Mesothelial cell of epicardium (in vitro differentiated cells): Measurements from ENCODE around the gene PRKG1. TPM values are rescaled to one million over a fixed set of nuclear protein-coding genes. Genes with fewer than 3 reads are reported as not detected.
A peak's percentile ranks its signal among the peaks of the same experiment; 100 is the strongest.
"Not testable (repeated sequence)": the region's sequence is repeated elsewhere in the genome, so short reads cannot be mapped to it uniquely, and the experiment has no call there.

Experiments used
- DNase-seq, 2 experiments: peaks; one replicate each; pipeline ENCODE4 v3.0.0; 2021; ENCODE audit warnings: low spot score in 2 of 2; ENCODE audit not compliant: unreplicated experiment in 2 of 2
- H3K27ac Mint-ChIP-seq: 2 replicates; pipeline ENCODE4 v1.8.0; 2021; ENCODE audit warnings: mixed read lengths
- H3K27me3 Mint-ChIP-seq: 2 replicates; pipeline ENCODE4 v1.8.0; 2021; ENCODE audit warnings: low read depth, mixed read lengths
- H3K36me3 Mint-ChIP-seq: 2 replicates; pipeline ENCODE4 v1.8.0; 2021; ENCODE audit warnings: mixed read lengths
- H3K4me1 Mint-ChIP-seq: 2 replicates; pipeline ENCODE4 v1.8.0; 2021; ENCODE audit warnings: mixed read lengths
- H3K4me3 Mint-ChIP-seq: 2 replicates; pipeline ENCODE4 v1.8.0; 2021; ENCODE audit warnings: mild to moderate bottlenecking, moderate library complexity, mixed read lengths
- H3K9me3 Mint-ChIP-seq: 2 replicates; pipeline ENCODE4 v1.8.0; 2021; ENCODE audit warnings: mixed read lengths
- CTCF ChIP-seq: fragments of 200-600 bp; sonication (generic); IDR thresholded peaks from one replicate; pipeline ENCODE4 v1.5.0; 2021; ENCODE audit warnings: antibody characterized with exemption; ENCODE audit not compliant: unreplicated experiment
- total RNA-seq: library from RNA; stranded (reverse); gene quantifications from 3 replicates; pipeline ENCODE4 v1.2.1, GENCODE V29; 2021

Gene PRKG1
- total RNA-seq, 1 donor from 2014 or later = 37.0 TPM

- no peak overlapping the region for H3K4me3 Mint-ChIP-seq
- H3K27ac Mint-ChIP-seq = no peak overlapping the region
- no peaks in the 10 kb centered on the region for H3K4me1 Mint-ChIP-seq
- H3K27me3 Mint-ChIP-seq = no peaks in the 10 kb centered on the region
- TF ChIP-seq CTCF = no peak
- peaks cover 23% of the 10 kb centered on the region for H3K36me3 Mint-ChIP-seq
- peaks cover 17% of the 10 kb centered on the region for H3K9me3 Mint-ChIP-seq
- no peak for DNase-seq
Measured at GRCh38 chr10:51273574-51273973, 199.3 kb downstream of the PRKG1 start.

GRCh38 chr10:51276097-51276496 is 201.8 kb downstream of the PRKG1 start:
- not testable (repeated sequence) for H3K4me3 Mint-ChIP-seq, H3K27ac Mint-ChIP-seq, DNase-seq, H3K4me1 Mint-ChIP-seq, H3K27me3 Mint-ChIP-seq
- peaks cover 38% of the 10 kb centered on the region for H3K9me3 Mint-ChIP-seq
- peaks cover 40% of the 10 kb centered on the region for H3K36me3 Mint-ChIP-seq

GRCh38 chr10:51281387-51281786 is 207.1 kb downstream of the PRKG1 start:
- H3K27ac Mint-ChIP-seq, H3K4me3 Mint-ChIP-seq, DNase-seq, H3K27me3 Mint-ChIP-seq: not testable (repeated sequence)
- H3K36me3 Mint-ChIP-seq = peaks cover 33% of the 10 kb centered on the region
- H3K9me3 Mint-ChIP-seq = peaks cover 29% of the 10 kb centered on the region
- H3K4me1 Mint-ChIP-seq = peaks cover 21% of the 10 kb centered on the region

- Mint-ChIP-seq H3K4me1 (peaks cover 25% of the 10 kb centered on the region), H3K27me3 (no peaks in the 10 kb centered on the region), H3K27ac (peak overlapping the region; percentile 15), H3K9me3 (peaks cover 4% of the 10 kb centered on the region), H3K4me3 (no peak overlapping the region), H3K36me3 (peaks cover 6% of the 10 kb centered on the region)
- DNase-seq = no peak
- TF ChIP-seq CTCF = no peak
Measured at GRCh38 chr10:51285601-51286000, 211.3 kb downstream of the PRKG1 start.

- H3K36me3 Mint-ChIP-seq = peaks cover 3% of the 10 kb centered on the region
- no peak overlapping the region for H3K4me3 Mint-ChIP-seq
- H3K9me3 Mint-ChIP-seq = peaks cover 5% of the 10 kb centered on the region
- H3K4me1 Mint-ChIP-seq = peaks cover 22% of the 10 kb centered on the region
- DNase-seq = no peak
- H3K27me3 Mint-ChIP-seq = no peaks in the 10 kb centered on the region
- no peak overlapping the region for H3K27ac Mint-ChIP-seq
- no peak for TF ChIP-seq CTCF
Measured at GRCh38 chr10:51288511-51288910, 214.2 kb downstream of the PRKG1 start.

GRCh38 chr10:51289519-51289918 is 215.2 kb downstream of the PRKG1 start:
- no peaks in the 10 kb centered on the region for H3K27me3 Mint-ChIP-seq
- no peak overlapping the region for H3K27ac Mint-ChIP-seq
- TF ChIP-seq CTCF = no peak
- H3K36me3 Mint-ChIP-seq = peaks cover 7% of the 10 kb centered on the region
- no peak for DNase-seq
- peaks cover 21% of the 10 kb centered on the region for H3K4me1 Mint-ChIP-seq
- H3K4me3 Mint-ChIP-seq = no peak overlapping the region
- peaks cover 15% of the 10 kb centered on the region for H3K9me3 Mint-ChIP-seq

GRCh38 chr10:51291961-51292360 is 217.7 kb downstream of the PRKG1 start:
- Mint-ChIP-seq H3K4me3 (no peak overlapping the region), H3K36me3 (peaks cover 9% of the 10 kb centered on the region), H3K27me3 (no peaks in the 10 kb centered on the region), H3K27ac (no peak overlapping the region), H3K9me3 (peaks cover 17% of the 10 kb centered on the region), H3K4me1 (peaks cover 12% of the 10 kb centered on the region)
- no peak for DNase-seq
- no peak for TF ChIP-seq CTCF
